Suppressor macrophage treated with lipopolysaccharide for 4 hours (primary cell): ENCODE results near the gene B3GALT4.

ENCODE experiments used
- DNase-seq: peaks from one replicate; pipeline ENCODE4 v3.0.0-alpha.2; 2020

B3GALT4 gene

DNA sequence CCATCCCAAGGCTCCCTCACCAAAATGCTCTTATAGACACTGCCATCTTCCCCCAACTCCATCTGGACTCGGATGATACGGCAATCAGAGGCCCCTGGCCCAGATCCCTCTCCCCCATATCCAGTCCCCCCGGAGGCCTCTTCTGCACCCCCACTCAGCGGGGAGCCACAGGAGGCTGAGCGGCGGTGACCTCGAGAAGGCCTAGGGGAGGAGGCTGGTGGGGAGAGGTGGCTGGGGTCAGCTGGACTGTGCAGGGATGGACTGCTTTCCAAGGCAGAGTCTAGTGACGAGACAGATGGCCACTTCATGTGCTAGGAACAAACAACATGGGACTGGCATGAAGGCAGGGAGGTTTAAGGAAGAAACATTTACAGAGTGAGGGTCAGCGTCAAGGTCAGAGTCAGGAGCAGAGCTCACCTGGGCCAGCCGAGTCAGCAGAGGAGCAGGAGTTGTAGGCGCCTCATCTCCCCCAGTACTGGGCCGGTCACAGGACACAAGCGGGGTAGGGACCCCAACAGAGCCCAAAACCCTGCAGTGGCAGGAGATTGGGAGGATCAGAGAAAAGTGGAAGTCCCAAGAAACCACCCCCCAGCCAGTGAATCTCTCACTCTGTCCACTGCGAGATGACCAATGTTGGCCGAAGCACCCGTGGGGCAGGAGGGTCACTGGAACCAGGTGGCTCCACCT lies 16.2 kb downstream of the B3GALT4 start:
- DNase-seq = no peak

DNA sequence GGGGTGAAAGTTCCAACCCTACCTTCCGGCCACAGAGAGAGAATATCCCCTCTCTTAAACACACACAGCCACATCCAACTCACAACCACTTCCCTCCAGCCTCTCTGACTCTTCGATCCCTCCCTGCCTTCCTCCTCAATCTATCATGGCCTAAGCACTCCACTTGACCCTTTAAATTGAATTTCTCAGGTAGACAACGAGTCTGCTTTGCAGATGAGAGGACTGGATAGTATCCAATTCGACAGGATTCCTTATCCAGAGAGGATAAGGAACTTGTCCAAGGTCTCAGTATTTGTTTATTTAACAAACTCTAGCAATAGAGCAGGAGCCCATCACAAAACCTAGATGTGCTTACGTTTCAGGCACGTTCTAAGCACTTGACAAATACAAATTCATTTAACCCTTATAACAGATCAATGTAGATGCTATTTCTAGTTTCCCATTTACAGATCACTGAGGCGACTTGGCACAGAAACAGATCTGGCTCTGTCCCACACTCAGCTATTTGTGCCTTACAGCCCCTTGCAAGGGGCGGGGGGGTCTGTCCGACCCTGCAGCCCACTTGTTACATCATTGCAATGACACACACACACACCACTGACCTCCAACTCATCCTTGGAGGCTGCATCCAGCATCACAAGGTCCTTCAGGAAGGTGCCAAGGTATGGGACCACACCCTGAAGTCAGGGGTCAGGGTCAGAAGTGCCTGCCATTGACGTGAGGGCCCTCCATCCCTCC lies 17.3 kb downstream of the B3GALT4 start:
- no peak for DNase-seq

- no peak for DNase-seq
Observed at GRCh38 chr6:33295621-33296369, 18.9 kb downstream of the B3GALT4 start.

DNA sequence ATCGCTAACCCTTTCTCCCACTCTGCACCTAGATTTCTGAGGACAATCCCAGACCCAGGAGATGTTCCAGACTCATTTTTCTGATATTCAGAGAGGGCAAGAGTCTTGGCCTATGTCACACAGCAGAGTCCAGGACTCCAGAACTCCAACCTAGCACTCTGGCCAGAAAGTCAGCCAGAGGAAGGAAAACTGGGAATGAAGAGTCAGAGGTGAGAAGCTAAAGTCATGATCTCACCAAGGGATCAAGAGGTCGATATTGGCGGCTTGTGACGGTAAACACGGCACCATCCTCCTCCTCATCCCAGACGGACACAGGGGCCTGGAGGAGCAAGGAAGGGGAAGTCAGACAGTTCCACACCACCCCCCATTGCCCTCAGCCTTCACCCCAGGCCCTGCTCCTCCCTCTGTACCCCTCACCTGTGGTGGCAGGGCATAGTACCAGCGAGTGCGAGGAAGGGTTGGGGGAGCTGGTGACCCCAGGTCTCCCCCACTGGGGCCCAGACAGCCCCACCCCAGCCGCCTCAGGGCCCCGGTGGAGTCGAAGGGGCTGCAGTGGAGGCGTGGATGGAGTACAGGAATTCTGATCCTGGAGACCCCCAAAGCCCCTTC lies 20.0 kb downstream of the B3GALT4 start:
- no peak for DNase-seq

DNA sequence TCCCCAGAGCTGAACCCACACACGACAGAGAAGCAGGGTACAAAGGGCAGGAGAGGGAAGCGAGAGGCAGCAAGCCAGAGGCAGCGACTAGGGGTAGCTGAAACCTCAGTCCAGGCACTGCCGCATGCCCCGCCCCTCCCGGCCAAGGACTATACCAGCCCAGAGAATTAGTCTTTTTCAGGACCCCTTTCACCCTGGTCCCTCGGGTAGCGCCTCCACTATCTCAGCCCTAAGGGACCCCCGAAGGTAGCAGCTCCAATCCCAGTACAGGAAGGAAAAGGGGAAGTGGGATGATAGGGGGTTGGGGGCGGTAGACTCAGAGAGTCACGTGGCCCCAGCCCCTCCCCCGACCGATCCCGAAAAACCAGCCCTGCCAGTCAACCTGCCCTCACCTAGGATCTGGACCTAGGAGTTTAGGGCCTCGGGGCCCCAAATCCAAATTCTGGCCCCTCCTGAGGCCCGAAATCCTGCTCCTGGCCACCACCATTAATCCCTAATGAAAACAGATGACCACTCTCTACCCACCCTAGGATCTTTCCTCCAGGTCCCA lies 20.6 kb downstream of the B3GALT4 start:
- peak; percentile 28 for DNase-seq

DNA sequence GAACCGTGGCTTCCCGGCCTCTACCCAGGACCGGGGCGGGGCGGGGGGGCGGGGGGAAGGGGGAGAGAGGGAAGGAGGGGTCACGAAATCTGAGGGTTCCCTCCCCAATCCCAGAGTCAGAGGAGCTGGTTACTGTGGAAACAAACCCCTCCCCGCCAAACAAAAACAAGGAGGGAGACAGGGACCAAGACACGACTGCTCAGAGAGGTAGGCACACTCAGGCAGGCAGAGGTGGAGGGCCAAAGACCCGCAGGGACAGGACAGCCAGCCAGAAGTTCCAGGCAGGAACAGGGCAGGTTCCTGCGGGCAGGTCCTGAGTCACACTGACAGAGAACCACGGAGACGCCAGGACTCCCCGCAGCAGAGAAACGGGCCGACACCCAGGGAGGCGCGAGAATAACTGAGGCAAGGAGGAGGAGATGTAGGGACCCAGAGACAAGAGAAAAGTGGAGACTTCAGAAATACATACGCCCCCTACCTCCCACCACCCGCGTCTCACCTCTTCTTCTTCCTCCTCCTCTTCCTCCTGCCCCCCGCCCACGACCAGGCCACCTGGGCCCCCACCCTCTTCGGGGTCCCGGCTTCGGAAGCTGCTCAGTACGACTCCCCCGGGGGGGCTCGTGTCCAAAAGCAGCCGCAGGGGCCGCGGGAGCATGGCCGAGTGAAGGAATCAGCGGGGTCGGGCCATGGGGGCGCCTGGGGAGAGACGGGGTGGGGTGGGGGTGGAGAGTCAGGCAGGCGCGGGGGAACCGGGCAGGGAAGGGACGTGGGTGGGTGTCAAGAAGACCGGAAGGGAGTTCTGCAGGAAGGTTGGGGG lies 21.2 kb downstream of the B3GALT4 start:
- peak; percentile 61 for DNase-seq

- peak; percentile 58 for DNase-seq
Observed at GRCh38 chr6:33298773-33299236, 21.9 kb downstream of the B3GALT4 start, which contains the start of gene RGL2. Gene RGL2 (minus strand): TSS chr6:33298942. CDS start chr6:33298610, 332 bp downstream.

DNA sequence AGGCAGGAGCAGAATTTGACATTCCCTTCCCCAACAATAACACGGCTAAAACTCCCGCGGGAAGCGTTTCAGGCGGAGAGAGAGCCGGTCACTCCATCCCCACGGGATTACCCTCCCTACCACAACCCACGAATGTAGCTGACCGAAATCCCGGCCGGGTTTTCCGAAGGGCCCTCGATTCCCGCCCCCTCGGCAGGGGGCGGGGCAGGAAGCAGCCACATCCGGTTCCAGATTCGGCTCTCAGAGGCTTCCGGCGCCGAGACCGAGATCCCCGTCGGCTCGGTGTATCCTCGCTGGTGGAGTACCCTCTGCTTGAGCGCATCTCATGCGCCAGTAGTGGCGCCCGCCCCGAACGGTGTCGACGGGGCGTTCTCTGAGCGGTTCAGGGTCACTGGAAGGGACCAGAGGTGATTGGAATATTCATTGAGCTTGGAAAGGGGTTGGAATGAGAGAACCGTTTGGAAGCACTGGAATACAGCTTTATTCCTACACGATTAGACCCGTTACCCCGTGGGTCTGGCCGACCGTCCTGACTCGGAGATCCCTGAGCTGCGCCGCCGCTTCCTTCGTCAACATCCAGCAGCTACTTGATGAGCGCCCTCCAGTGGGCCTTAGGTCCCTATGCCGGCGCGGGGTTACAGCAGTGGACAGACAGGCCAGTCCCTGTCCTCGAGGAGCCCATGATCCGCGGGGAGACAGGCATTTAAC lies 22.5 kb downstream of the B3GALT4 start:
- peak; percentile 94 for DNase-seq

- DNase-seq = no peak
Observed at GRCh38 chr6:33301877-33302276, 25.0 kb downstream of the B3GALT4 start.

- no peak for DNase-seq
Observed at GRCh38 chr6:33304216-33304615, 27.3 kb downstream of the B3GALT4 start.

DNA sequence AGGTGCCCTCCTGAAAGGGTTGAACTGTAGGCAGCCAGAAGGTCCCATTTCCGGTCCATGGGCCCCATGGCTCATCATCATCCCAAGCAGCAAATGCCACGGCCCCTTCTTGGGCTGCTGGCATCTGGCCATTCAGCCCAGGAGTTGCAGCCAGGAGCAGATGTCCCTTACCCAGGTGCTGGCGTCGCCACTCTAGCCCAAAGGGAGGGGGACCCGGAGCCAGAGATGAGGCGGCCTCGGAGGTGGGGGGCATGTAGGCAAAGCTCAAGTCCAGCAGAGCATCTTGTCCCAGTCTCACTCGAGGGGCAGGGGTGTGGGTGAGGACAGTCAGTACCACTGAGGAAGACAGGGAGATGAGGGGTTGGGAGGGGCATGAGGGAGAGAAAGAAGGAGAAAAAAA lies 28.1 kb downstream of the B3GALT4 start:
- no peak for DNase-seq

DNA sequence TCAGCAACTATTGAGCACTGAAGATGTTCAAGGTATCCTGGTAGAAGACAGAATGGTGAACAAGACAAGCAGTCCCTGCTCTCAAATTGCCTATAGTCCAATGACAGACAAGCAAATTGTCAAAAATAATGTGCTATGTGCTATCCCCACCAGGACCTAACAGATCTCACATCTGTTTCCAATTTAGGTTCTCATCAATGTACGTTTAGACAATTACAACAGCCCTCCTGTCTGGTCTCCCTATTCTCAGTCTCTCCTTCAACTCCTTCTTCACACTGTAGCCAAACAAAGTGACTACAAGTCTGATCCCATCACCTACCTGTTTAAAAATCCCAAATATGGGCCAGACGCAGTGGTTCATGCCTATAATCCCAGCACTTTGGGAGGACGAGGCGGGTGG lies 29.4 kb downstream of the B3GALT4 start:
- no peak for DNase-seq

GRCh38 chr6:33312361-33313104 lies 35.6 kb downstream of the B3GALT4 start:
- peak; percentile 68 for DNase-seq

GRCh38 chr6:33313105-33313708 lies 36.3 kb downstream of the B3GALT4 start:
- DNase-seq = peak; percentile 87

DNA sequence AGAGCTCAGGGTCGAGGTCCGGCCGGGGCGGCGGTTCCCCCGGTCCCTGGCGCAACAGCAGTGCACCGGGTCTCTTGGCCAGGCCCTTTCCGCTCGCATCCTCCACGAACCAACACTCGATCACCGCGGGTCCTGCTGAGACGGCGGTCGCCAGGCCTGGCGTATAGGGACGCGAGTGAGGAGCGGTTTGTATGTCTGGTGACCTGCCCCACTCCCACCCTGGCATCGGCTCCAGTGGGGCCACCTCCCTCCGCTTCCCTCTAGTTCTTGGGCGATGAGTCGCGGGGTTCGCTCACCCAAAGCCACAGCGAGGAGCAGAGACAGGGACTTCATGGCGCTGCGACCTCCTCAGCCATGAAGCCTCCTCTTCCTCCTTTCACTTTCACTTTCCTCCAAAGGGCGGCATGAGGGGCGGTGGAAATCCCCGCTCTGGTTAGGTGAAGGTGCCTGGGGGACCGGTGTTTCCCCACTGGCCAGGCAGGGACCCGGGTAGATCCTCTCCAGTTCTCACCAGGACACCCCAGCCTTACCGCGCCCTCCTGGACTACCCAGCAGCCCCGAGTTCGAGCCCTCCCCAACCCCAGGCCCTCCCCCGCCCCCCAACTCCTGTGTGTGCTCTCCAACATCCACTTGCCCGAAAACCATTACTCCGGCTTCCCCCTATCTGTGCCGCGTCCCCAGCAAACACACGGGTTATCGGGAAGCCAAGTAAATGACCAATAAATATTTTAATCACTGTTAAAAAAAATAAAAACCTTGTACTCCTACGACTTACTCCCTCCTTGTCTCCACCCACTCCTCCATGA lies 37.0 kb downstream of the B3GALT4 start, which contains the start of gene TAPBP:
Gene TAPBP, minus strand, starts transcription at position 370 of the 806 bp plus-strand sequence. Its CDS starts 37 bp downstream, at position 333.
- peak; percentile 92 for DNase-seq

DNA sequence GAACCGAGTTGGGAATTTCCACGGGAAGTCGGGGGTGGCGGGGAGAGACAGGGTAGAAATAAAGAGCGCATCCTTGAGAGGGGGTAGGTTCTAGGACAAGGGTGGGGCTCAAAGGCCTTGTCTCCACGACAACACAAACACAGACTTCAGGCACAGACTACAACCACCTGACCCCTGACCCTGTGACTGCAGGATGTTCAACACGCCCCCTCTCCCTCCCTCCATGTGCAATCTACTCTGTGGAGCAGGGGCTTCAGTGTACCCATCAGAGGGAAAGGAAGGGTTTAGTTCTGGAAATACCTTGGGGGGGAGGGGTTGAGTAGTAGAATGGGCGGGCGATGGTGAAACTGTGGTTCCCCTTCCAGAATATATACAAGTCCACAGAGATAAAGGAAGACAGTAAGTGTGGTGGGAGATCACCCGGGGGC lies 37.6 kb downstream of the B3GALT4 start:
- peak; percentile 95 for DNase-seq

GRCh38 chr6:33314943-33315792 lies 38.2 kb downstream of the B3GALT4 start:
- peak; percentile 13 for DNase-seq
